Kidney glomerular epithelial cell (primary cell): Measurements from ENCODE around the gene PPP1R9A.

Source experiments
- DNase-seq: peaks from one replicate; lab custom pipeline; 2025; lab: John Stamatoyannopoulos, UW

The PPP1R9A gene

GRCh38 chr7:95263785-95264362 lies 356.5 kb downstream of the PPP1R9A start:
- DNase-seq: no peak

- no peak for DNase-seq
Measured at GRCh38 chr7:95264363-95264891, 357.0 kb downstream of the PPP1R9A start.

- no peak for DNase-seq
Measured at GRCh38 chr7:95265634-95266033, 358.2 kb downstream of the PPP1R9A start.

GRCh38 chr7:95267754-95268153 lies 360.4 kb downstream of the PPP1R9A start:
- DNase-seq: no peak

- no peak for DNase-seq
Measured at GRCh38 chr7:95269640-95270039, 362.2 kb downstream of the PPP1R9A start.

GRCh38 chr7:95276114-95276513 lies 368.7 kb downstream of the PPP1R9A start:
- no peak for DNase-seq

GRCh38 chr7:95279417-95279816 lies 372.0 kb downstream of the PPP1R9A start:
- DNase-seq: no peak

- no peak for DNase-seq
Measured at GRCh38 chr7:95286096-95286495, 378.7 kb downstream of the PPP1R9A start.

GRCh38 chr7:95290166-95290830 lies 382.9 kb downstream of the PPP1R9A start:
- no peak for DNase-seq

- no peak for DNase-seq
Measured at GRCh38 chr7:95295397-95295796, 388.0 kb downstream of the PPP1R9A start.

- DNase-seq: no peak
Measured at GRCh38 chr7:95296456-95296855, 389.1 kb downstream of the PPP1R9A start.

- DNase-seq: no peak
Measured at GRCh38 chr7:95297041-95297440, 389.6 kb downstream of the PPP1R9A start.

GRCh38 chr7:95298091-95298490 lies 390.7 kb downstream of the PPP1R9A start:
- DNase-seq: peak; percentile 14

GRCh38 chr7:95303013-95303905 lies 395.9 kb downstream of the PPP1R9A start:
- DNase-seq: peak; percentile 62

- DNase-seq: no peak
Measured at GRCh38 chr7:95304990-95305389, 397.6 kb downstream of the PPP1R9A start.

- no peak for DNase-seq
Measured at GRCh38 chr7:95309951-95310350, 402.6 kb downstream of the PPP1R9A start.

- no peak for DNase-seq
Measured at GRCh38 chr7:95311389-95311788, 404.0 kb downstream of the PPP1R9A start.

GRCh38 chr7:95312561-95312960 lies 405.2 kb downstream of the PPP1R9A start:
- no peak for DNase-seq

- DNase-seq: no peak
Measured at GRCh38 chr7:95316588-95316987, 409.2 kb downstream of the PPP1R9A start.

GRCh38 chr7:95317546-95317945 lies 410.2 kb downstream of the PPP1R9A start:
- peak; percentile 13 for DNase-seq

GRCh38 chr7:95317966-95318365 lies 410.6 kb downstream of the PPP1R9A start:
- no peak for DNase-seq

- no peak for DNase-seq
Measured at GRCh38 chr7:95318501-95319100, 411.2 kb downstream of the PPP1R9A start.
